Stimulated activated CD4-positive, alpha-beta T cell treated with anti-CD3 and anti-CD28 coated beads, Interleukin-12 subunit alpha, Interleukin-12 subunit beta, amount 100 ng/mL, for 4 hours (primary cell): ENCODE measurements around the gene KIAA1671.

ENCODE experiments used
- DNase-seq: peaks from one replicate; pipeline ENCODE4 v3.0.0-alpha.2; 2020

KIAA1671 gene

DNA sequence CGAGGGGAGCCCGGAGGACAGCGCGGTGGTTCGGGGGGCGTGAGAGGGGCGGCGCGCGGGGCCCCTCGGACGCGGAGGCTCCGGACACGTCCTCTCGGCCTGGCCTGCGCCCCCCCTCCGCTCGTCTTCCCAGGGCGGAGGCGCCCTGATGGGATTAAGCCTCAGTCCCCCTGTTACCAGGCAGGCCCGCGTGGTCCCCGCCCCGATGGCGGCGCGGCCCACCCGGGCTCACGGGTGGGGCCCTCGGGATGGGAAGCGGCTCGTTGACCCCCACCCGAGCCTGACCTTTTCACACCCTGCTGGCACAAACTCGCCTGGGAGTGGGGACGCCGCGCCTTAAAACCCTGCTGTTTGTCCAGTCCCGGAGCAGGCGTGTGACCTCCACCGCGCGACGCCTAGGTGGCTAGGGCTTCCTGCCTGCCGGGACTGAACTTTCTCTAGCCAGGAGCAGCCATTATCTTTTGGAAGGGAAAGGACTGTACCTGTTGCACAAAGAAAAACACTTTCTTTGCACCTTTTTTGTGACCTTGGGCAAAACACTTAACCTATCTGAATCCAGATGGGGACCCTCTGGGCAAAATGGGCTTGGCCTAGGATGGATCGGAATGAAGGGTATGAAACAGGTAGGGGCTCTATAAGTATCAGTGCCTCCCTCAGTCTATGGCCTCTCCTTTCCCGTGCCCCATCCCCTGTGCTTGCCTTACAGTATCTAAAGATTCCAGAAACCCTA lies 1.0 kb downstream of the KIAA1671 start:
- no peak for DNase-seq

- DNase-seq = no peak
These were observed 1.6 kb downstream of the KIAA1671 start for GRCh38 chr22:24954114-24954463.

DNA sequence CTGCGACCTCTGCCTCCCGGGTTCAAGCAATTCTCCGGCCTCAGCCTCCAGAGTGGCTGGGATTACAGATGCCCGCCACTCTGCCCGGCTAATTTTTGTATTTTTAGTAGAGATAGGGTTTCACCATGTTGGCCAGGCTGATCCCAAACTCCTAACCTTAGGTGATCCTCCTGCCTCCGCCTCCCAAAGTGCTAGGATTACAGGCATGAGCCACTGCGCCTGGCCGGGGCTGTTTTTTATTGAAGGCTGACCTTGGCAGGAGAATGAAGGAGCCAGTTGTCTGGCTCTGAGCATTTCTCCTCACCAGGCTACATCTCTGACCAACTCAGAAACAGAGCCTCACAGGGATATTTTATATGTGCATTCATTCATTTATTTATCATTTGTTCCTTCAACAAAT lies 2.3 kb downstream of the KIAA1671 start:
- DNase-seq = no peak

DNA sequence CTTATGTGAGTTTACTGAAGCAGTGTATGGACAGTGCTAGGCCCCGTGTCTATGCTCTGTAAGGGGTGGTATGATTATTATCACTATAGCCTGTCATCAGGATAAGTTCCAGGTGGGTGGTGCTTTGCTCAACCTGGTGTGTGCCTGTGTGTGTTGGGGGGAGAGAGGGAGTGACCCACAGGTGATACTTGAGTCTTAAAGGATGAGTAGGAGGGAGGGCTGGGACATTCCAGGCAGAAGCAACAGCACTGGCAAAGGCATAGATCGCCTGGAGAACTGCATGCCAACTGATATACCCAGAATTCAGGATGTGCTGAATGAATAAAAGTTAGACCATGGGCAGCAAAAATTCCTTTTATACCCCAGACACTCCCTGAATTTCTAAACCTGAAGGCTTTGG lies 4.5 kb downstream of the KIAA1671 start:
- DNase-seq = no peak

DNA sequence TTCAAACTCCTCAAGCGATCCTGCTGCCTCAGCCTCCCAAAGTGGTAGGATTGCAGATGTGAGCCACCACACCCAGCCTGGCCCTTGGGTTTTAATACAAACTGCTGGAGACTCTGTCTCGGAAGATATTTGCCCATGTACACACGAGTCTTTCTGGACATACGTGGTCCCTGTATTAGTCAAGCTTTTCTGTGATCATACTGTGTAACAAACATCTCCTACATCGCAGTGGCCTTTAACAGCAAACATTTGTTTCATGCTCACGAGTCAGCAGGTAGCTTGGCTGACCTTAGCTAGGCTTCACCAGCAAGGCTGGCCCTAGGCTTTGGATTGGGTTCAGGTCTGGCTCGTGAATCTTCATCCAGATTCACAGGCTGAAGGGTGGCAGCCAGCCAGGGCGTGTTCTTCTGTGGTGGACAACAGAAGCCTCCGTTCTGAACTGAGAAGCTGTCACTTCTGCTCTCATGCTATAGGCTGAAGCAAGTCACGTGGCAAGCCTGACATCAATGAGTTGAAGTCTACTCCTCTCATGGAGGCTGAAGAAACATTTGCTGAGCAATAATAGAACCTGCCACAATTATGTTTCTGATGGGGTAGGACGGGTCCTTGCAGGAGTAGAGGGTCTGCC lies 8.8 kb downstream of the KIAA1671 start:
- no peak for DNase-seq

GRCh38 chr22:24962094-24962493 lies 9.6 kb downstream of the KIAA1671 start:
- no peak for DNase-seq

- DNase-seq = no peak
These were observed 10.3 kb downstream of the KIAA1671 start for GRCh38 chr22:24962835-24963234.

- DNase-seq = no peak
These were observed 11.9 kb downstream of the KIAA1671 start for GRCh38 chr22:24964441-24964840.

DNA sequence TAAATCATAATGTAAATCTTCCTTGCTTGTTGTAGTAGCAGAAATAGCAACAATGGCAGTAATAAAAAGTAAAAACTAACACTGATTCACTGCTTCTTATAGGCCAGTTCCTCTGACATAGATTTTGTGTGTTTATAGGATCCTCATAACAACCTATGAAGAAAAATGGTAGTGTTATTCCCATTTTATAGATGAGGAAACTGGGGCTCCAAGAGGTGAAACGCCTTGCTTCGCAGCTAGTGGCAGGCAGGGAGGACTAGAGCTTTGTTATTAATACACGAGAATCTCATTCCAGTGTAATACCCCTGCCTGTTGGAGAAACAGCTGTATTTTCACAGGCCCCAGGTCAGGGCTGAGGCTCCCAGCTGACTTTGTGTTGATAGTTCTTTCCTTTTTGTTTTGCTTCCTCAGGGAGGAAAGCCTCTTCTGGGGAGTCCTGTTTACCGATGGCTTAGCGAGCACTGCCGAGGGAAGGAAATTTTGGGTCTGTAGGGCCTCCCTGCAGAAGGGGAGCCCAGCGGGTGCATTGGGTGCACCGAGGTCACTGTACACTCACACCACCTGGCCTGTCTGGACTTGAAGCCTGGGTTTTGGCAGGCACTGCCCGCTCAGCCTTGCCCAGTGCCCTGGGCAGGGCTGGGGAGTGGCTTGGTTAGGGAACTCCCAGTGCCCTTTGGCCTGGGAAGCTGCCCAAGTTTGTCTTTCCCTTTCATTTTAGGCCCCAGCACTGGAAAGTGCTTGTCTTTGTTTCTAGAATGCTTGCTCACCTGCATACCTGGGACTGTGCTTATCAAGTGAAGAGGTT lies 13.5 kb downstream of the KIAA1671 start:
- DNase-seq = no peak

GRCh38 chr22:24968066-24968561 lies 15.6 kb downstream of the KIAA1671 start:
- DNase-seq = no peak

GRCh38 chr22:24969560-24970301 lies 17.2 kb downstream of the KIAA1671 start:
- no peak for DNase-seq

DNA sequence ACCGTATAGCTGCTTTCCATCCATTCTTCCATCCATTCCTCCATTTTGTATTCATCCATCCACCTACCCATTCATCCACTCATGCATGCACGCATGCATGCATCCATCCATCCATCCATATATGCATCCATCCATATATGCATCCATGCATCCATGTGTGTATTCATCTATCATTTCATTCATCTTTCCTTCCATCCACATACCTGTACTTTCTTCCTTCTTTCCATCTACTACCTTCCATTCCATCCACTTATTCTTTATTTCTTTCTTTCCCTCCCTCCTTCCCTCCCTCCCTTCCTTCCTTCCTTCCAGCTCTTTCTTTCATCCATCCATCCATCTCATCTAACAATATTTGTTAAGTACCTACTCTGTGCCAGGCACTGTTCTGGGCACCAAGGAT lies 19.9 kb downstream of the KIAA1671 start:
- DNase-seq = no peak

DNA sequence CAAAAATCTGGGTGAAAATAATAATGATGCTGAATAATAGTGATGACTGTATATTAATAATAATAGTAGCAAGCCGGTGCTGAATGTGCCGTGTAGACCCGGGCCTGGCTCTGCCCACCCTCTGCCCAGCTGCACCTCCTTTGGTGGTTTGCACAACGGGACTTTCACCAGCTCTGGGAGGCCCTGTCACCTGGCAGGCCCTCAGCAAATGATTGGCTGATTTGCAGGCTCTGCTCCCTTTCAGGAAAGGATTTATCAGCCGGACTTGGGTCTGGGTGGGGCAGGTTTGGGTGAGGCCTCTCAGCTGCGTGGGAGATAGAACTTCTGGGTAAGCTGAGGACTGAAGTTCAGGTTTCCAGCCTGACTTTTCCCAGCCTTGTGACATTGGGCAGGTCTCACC lies 21.4 kb downstream of the KIAA1671 start:
- no peak for DNase-seq

GRCh38 chr22:24975125-24975640 lies 22.7 kb downstream of the KIAA1671 start:
- no peak for DNase-seq

DNA sequence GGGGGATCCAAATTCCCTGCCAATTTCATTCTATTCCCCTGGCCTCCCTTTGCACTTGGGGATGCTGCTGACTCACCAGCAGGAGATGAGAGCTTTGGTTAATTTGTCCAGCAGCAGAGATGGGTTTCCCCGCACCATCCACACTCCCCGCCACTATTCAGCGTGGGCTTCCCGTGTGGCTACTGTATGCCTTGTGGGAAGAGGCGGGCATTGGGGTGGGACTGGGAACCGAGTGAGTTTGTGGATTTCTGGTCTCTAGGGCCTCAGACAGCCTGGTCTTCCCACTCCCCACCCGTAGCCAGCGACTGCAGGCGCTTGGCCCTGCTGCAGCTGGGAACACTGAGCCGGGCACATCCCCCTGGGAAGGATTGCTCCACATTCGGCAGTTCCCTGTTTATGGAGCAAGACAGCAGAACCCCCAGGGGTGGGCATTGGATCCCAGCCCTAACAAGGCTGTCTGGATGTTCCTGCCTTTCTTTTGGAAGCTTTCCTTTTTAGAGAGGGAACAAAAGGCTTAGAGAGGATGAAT lies 23.4 kb downstream of the KIAA1671 start:
- no peak for DNase-seq

- no peak for DNase-seq
These were observed 24.1 kb downstream of the KIAA1671 start for GRCh38 chr22:24976442-24977218.

GRCh38 chr22:24977370-24978221 lies 25.1 kb downstream of the KIAA1671 start:
- DNase-seq = no peak

- no peak for DNase-seq
These were observed 25.8 kb downstream of the KIAA1671 start for GRCh38 chr22:24978308-24978707.

- no peak for DNase-seq
These were observed 28.6 kb downstream of the KIAA1671 start for GRCh38 chr22:24981066-24981465.

- no peak for DNase-seq
These were observed 29.1 kb downstream of the KIAA1671 start for GRCh38 chr22:24981656-24982055.
